CD4-positive, alpha-beta memory T cell (primary cell): ENCODE measurements around the gene ADCY10. TPM values are rescaled to one million over a fixed set of nuclear protein-coding genes. Genes with fewer than 3 reads are reported as not detected.
A peak's percentile ranks its signal among the peaks of the same experiment; 100 is the strongest.
"Not testable (repeated sequence)": the region's sequence is repeated elsewhere in the genome, so short reads cannot be mapped to it uniquely, and the experiment has no call there.

ENCODE experiments used
- CTCF ChIA-PET: fragments of 350-600 bp; sonication (Branson Sonifier 250); formaldehyde crosslinking; loops from one replicate; lab custom pipeline; 2021; ENCODE audit warnings: inconsistent platforms; ENCODE audit not compliant: partially characterized antibody; lab: Charles Lee
- POLR2A ChIA-PET: fragments of 350-600 bp; sonication (Branson Sonifier 250); formaldehyde crosslinking; loops from one replicate; lab custom pipeline; 2021; ENCODE audit not compliant: partially characterized antibody; lab: Charles Lee
- DNase-seq, 5 donors: peaks; one replicate each; pipeline versions ENCODE4 v3.0.0 to v3.0.0-alpha.2; 2020 to 2022; ENCODE audit warnings: mixed read lengths in 1 of 5
- H3K27ac ChIP-seq: one replicate; pipeline ENCODE4 v1.7.0; 2013; ENCODE audit warnings: low read depth, low read length
- H3K27me3 ChIP-seq: 2 replicates; pipeline ENCODE4 v1.7.0; 2013; ENCODE audit warnings: mild to moderate bottlenecking, low read length, moderate library complexity; ENCODE audit not compliant: insufficient read depth
- H3K36me3 ChIP-seq: 2 replicates; pipeline ENCODE4 v1.7.0; 2013; ENCODE audit warnings: mild to moderate bottlenecking, low read length, moderate library complexity; ENCODE audit not compliant: insufficient read depth
- H3K4me1 ChIP-seq: 2 replicates; pipeline ENCODE4 v1.7.0; 2013; ENCODE audit warnings: mild to moderate bottlenecking, low read length, moderate library complexity; ENCODE audit not compliant: insufficient read depth
- H3K4me3 ChIP-seq, 2 donors: one replicate each; pipeline ENCODE4 v1.7.0; 2013; ENCODE audit warnings: low read length in 2 of 2, mild to moderate bottlenecking in 1 of 2
- H3K9me3 ChIP-seq, 2 donors: one replicate each; pipeline ENCODE4 v1.7.0; 2013; ENCODE audit warnings: low read length in 2 of 2, control low read depth in 1 of 2; ENCODE audit not compliant: control insufficient read depth in 1 of 2
- H3K27ac Mint-ChIP-seq, 7 donors: one replicate each; pipeline ENCODE4 v1.8.0; 2020 to 2021; ENCODE audit warnings: mixed read lengths in 7 of 7, mild to moderate bottlenecking in 6 of 7, inconsistent platforms in 3 of 7, moderate library complexity in 3 of 7
- H3K27me3 Mint-ChIP-seq, 2 donors: one replicate each; pipeline ENCODE4 v1.8.0; 2020 to 2021; ENCODE audit warnings: mixed read lengths in 2 of 2
- H3K36me3 Mint-ChIP-seq, 2 donors: one replicate each; pipeline ENCODE4 v1.8.0; 2020 to 2021; ENCODE audit warnings: mixed read lengths in 2 of 2, inconsistent platforms in 1 of 2, mild to moderate bottlenecking in 1 of 2
- H3K4me1 Mint-ChIP-seq, 4 donors: one replicate each; pipeline ENCODE4 v1.8.0; 2020 to 2021; ENCODE audit warnings: mixed read lengths in 4 of 4, mild to moderate bottlenecking in 1 of 4
- H3K4me3 Mint-ChIP-seq, 8 donors: one replicate each; pipeline ENCODE4 v1.8.0; 2020 to 2021; ENCODE audit warnings: mixed read lengths in 8 of 8, mild to moderate bottlenecking in 7 of 8, moderate library complexity in 6 of 8, inconsistent platforms in 3 of 8
- H3K9me3 Mint-ChIP-seq, 8 donors: one replicate each; pipeline ENCODE4 v1.8.0; 2020 to 2021; ENCODE audit warnings: mixed read lengths in 8 of 8, mild to moderate bottlenecking in 5 of 8, inconsistent platforms in 3 of 8, moderate library complexity in 1 of 8
- intact Hi-C: fragments of 100-400 bp; cut with micrococcal nuclease; formaldehyde crosslinking; loops from one replicate; pipeline ENCODE4 v1.15.1; 2023
- polyA plus RNA-seq, 2 donors: library from polyadenylated mRNA; unstranded; fragments of 300-500 nt; fragmentation: Illumina TruSeq; gene quantifications; one replicate each; pipeline ENCODE4 v1.2.3, GENCODE V29; 2021
- total RNA-seq, 2 experiments: library from RNA; stranded (reverse); gene quantifications; one replicate each; pipeline ENCODE4 v1.2.3, GENCODE V29; 2021

The ADCY10 gene
- total and polyA plus RNA-seq, 4 experiments from 2014 or later = 0.61 to 0.96 TPM; not detected in 2

GRCh38 chr1:167935216-167936067 lies 21.5 kb upstream of the ADCY10 start:
- intact Hi-C loops = loop anchor here (1.0 to 5.0 kb wide), 13 partner anchors 133 to 1958 kb away; partner anchors contain the start of genes ATP1B1, CREG1, METTL18 and NME7
- peaks cover 0 to 1% (median 0%) of the 10 kb centered on the region in 8 donors for H3K9me3 Mint-ChIP-seq
- peak overlapping the region; percentile 69 to 83 for H3K4me3 ChIP-seq
- H3K4me3 Mint-ChIP-seq = peak overlapping the region; percentile 90 to 99 (median 94)
- no peaks in the 10 kb centered on the region for H3K27me3 ChIP-seq
- H3K9me3 ChIP-seq = no peaks in the 10 kb centered on the region
- peak overlapping the region; percentile 85 for H3K27ac ChIP-seq
- no peaks in the 10 kb centered on the region for H3K36me3 ChIP-seq
- CTCF ChIA-PET = interaction anchor here (0.7 to 3.1 kb wide), 6 partner anchors 14 to 1433 kb away, joined by 3 to 14 read pairs (median 3); partner anchors contain the start of genes BLZF1 and NME7
- DNase-seq = peak in 3 of 5 donors; percentile 38 to 56 (median 52)
- peak overlapping the region; percentile 97 to 100 (median 98) for H3K27ac Mint-ChIP-seq
- POLR2A ChIA-PET = interaction anchor here (0.6 to 2.3 kb wide), 32 partner anchors 8 to 1959 kb away, joined by 3 to 13 read pairs (median 4); partner anchors contain the start of genes ADCY10, BLZF1, CREG1 and GPA33
- peaks cover 24 to 51% (median 40%) of the 10 kb centered on the region in 4 donors for H3K4me1 Mint-ChIP-seq
- peaks cover 28% of the 10 kb centered on the region for H3K4me1 ChIP-seq
- peaks cover 0 to 18% of the 10 kb centered on the region in 2 donors for H3K36me3 Mint-ChIP-seq
- no peaks in the 10 kb centered on the region for H3K27me3 Mint-ChIP-seq

GRCh38 chr1:167934426-167935215 lies 20.7 kb upstream of the ADCY10 start:
- intact Hi-C loops = loop anchor here (5.0 kb wide), 5 partner anchors 148 to 1173 kb away; partner anchors contain the start of genes ATP1B1, CREG1, RCSD1 and TADA1

GRCh38 chr1:167933788-167934187 lies 19.9 kb upstream of the ADCY10 start:
- CTCF ChIA-PET = interaction anchor here (1.4 to 3.1 kb wide), 2 partner anchors 149 to 714 kb away, joined by 5 to 14 read pairs; partner anchors contain the start of gene POU2F1
- Mint-ChIP-seq H3K27ac (peak overlapping the region in 2 of 7 donors; percentile 10 to 36), H3K4me3 (peak overlapping the region in 4 of 8 donors; percentile 53 to 99 (median 60))

More at GRCh38 chr1:167934426-167935215, 20.7 kb upstream of the ADCY10 start:
- Mint-ChIP-seq H3K4me3 (peak overlapping the region; percentile 90 to 99 (median 94)), H3K36me3 (peaks cover 0 to 18% of the 10 kb centered on the region in 2 donors), H3K27me3 (no peaks in the 10 kb centered on the region), H3K27ac (peak overlapping the region; percentile 97 to 100 (median 98)), H3K9me3 (peaks cover 0 to 1% (median 0%) of the 10 kb centered on the region in 8 donors), H3K4me1 (peaks cover 24 to 54% (median 42%) of the 10 kb centered on the region in 4 donors)
- H3K4me1 ChIP-seq = peaks cover 28% of the 10 kb centered on the region
- POLR2A ChIA-PET = interaction anchor here (1.3 to 2.3 kb wide), 9 partner anchors 11 to 844 kb away, joined by 3 to 13 read pairs (median 6); partner anchors contain the start of genes GPA33, RCSD1, SFT2D2 and TIPRL
- DNase-seq = no peak
- H3K27ac ChIP-seq = peak overlapping the region; percentile 85
- no peaks in the 10 kb centered on the region for H3K9me3 ChIP-seq
- no peaks in the 10 kb centered on the region for H3K36me3 ChIP-seq
- H3K4me3 ChIP-seq = peak overlapping the region; percentile 69 to 83
- H3K27me3 ChIP-seq = no peaks in the 10 kb centered on the region
- CTCF ChIA-PET = interaction anchor here (1.2 to 3.1 kb wide), 4 partner anchors 18 to 715 kb away, joined by 3 to 14 read pairs (median 4); partner anchors contain the start of gene POU2F1

GRCh38 chr1:167929725-167930124 lies 15.8 kb upstream of the ADCY10 start:
- peaks cover 13% of the 10 kb centered on the region for H3K4me1 ChIP-seq
- POLR2A ChIA-PET = no interaction called here
- intact Hi-C loops = no loop called here
- no peak overlapping the region for H3K27ac ChIP-seq
- H3K36me3 ChIP-seq = no peaks in the 10 kb centered on the region
- H3K27me3 ChIP-seq = no peaks in the 10 kb centered on the region
- Mint-ChIP-seq H3K27ac (no peak overlapping the region), H3K36me3 (no peaks in the 10 kb centered on the region), H3K4me3 (no peak overlapping the region), H3K9me3 (no peaks in the 10 kb centered on the region), H3K4me1 (peaks cover 17 to 34% (median 25%) of the 10 kb centered on the region in 4 donors), H3K27me3 (no peaks in the 10 kb centered on the region)
- H3K9me3 ChIP-seq = no peaks in the 10 kb centered on the region
- no peak for DNase-seq
- H3K4me3 ChIP-seq = no peak overlapping the region
- CTCF ChIA-PET = no interaction called here

More at GRCh38 chr1:167933788-167934187, 19.9 kb upstream of the ADCY10 start:
- intact Hi-C loops = no loop called here
- Mint-ChIP-seq H3K27me3 (no peaks in the 10 kb centered on the region), H3K9me3 (peaks cover 0 to 1% (median 0%) of the 10 kb centered on the region in 8 donors), H3K4me1 (peaks cover 24 to 55% (median 39%) of the 10 kb centered on the region in 4 donors), H3K36me3 (peaks cover 0 to 18% of the 10 kb centered on the region in 2 donors)
- H3K4me1 ChIP-seq = peaks cover 28% of the 10 kb centered on the region
- H3K36me3 ChIP-seq = no peaks in the 10 kb centered on the region
- DNase-seq = no peak
- no peaks in the 10 kb centered on the region for H3K27me3 ChIP-seq
- no peak overlapping the region for H3K27ac ChIP-seq
- no peak overlapping the region for H3K4me3 ChIP-seq
- POLR2A ChIA-PET = no interaction called here
- no peaks in the 10 kb centered on the region for H3K9me3 ChIP-seq

GRCh38 chr1:167928919-167929318 lies 15.0 kb upstream of the ADCY10 start:
- H3K4me3 Mint-ChIP-seq, CTCF ChIA-PET, POLR2A ChIA-PET, H3K27me3 ChIP-seq, intact Hi-C loops, H3K4me3 ChIP-seq, H3K9me3 ChIP-seq, H3K27me3 Mint-ChIP-seq, H3K36me3 Mint-ChIP-seq, H3K27ac ChIP-seq, H3K36me3 ChIP-seq, H3K4me1 ChIP-seq, H3K9me3 Mint-ChIP-seq, DNase-seq, H3K27ac Mint-ChIP-seq: not testable (repeated sequence)
- H3K4me1 Mint-ChIP-seq = peaks cover 10 to 27% (median 18%) of the 10 kb centered on the region in 4 donors

- H3K36me3 ChIP-seq = no peaks in the 10 kb centered on the region
- no peak overlapping the region for H3K27ac ChIP-seq
- Mint-ChIP-seq H3K4me3 (no peak overlapping the region), H3K4me1 (peaks cover 7 to 22% (median 13%) of the 10 kb centered on the region in 4 donors), H3K27me3 (no peaks in the 10 kb centered on the region), H3K27ac (no peak overlapping the region), H3K9me3 (no peaks in the 10 kb centered on the region), H3K36me3 (peaks cover 0 to under 1% of the 10 kb centered on the region in 2 donors)
- no peaks in the 10 kb centered on the region for H3K9me3 ChIP-seq
- no peak for DNase-seq
- no peaks in the 10 kb centered on the region for H3K27me3 ChIP-seq
- intact Hi-C loops = no loop called here
- ChIA-PET POLR2A (no interaction called here), CTCF (no interaction called here)
- peaks cover under 1% of the 10 kb centered on the region for H3K4me1 ChIP-seq
- no peak overlapping the region for H3K4me3 ChIP-seq
These were observed 14.5 kb upstream of the ADCY10 start for GRCh38 chr1:167928457-167928852.
